Keratinocyte (primary cell): ENCODE results near the gene RNF225. TPM values are rescaled to one million over a fixed set of nuclear protein-coding genes. Genes with fewer than 3 reads are reported as not detected.

Experiments used
- DNase-seq: peaks from one replicate; pipeline ENCODE4 v3.0.0-alpha.2; 2011; ENCODE audit warnings: low read depth, missing footprints, low spot score
- FAIRE-seq: peaks from 2 replicates; lab custom pipeline; 2011; peaks lifted over from hg19 to GRCh38; lab: Jason Lieb, UNC
- H2AFZ ChIP-seq: 2 replicates; pipeline ENCODE4 v1.6.0; 2012; ENCODE audit warnings: low read length, control low read depth, inconsistent platforms; ENCODE audit not compliant: control insufficient read depth
- H3K27ac ChIP-seq: 2 replicates; pipeline ENCODE4 v1.5.1; 2011; ENCODE audit warnings: low read length; ENCODE audit not compliant: control insufficient read depth, insufficient read depth
- H3K27me3 ChIP-seq: 3 replicates; pipeline ENCODE4 v1.6.0; 2011; ENCODE audit warnings: low read length; ENCODE audit not compliant: control insufficient read depth, insufficient read depth; ENCODE audit errors: extremely low read depth
- H3K36me3 ChIP-seq, 2 experiments: 2 replicates in 1 of 2; 3 replicates in 1 of 2; pipeline ENCODE4 v1.5.1; 2011; ENCODE audit warnings: low read length in 2 of 2, mild to moderate bottlenecking in 1 of 2; ENCODE audit not compliant: control insufficient read depth in 2 of 2, insufficient read depth in 2 of 2; ENCODE audit errors: extremely low read depth in 1 of 2
- H3K4me1 ChIP-seq: 3 replicates; pipeline ENCODE4 v1.5.1; 2011; ENCODE audit warnings: low read length; ENCODE audit not compliant: control insufficient read depth, insufficient read depth; ENCODE audit errors: extremely low read depth
- H3K4me2 ChIP-seq: 3 replicates; pipeline ENCODE4 v1.6.0; 2011; ENCODE audit warnings: low read depth, low read length; ENCODE audit not compliant: control insufficient read depth, insufficient read depth; ENCODE audit errors: extremely low read depth
- H3K4me3 ChIP-seq, 3 experiments: fragments of 200-600 bp in 1 of 3; sonication (generic) in 1 of 3; 2 replicates in 2 of 3; 3 replicates in 1 of 3; pipeline ENCODE4 v1.5.1; 2011 to 2016; ENCODE audit warnings: low read length in 3 of 3, mild to moderate bottlenecking in 3 of 3, control low read depth in 2 of 3, inconsistent platforms in 1 of 3, low read depth in 1 of 3, mixed read lengths in 1 of 3, mixed run types in 1 of 3, moderate library complexity in 1 of 3; ENCODE audit not compliant: control insufficient read depth in 2 of 3, insufficient read depth in 2 of 3; ENCODE audit errors: extremely low read depth in 1 of 3
- H3K79me2 ChIP-seq: 2 replicates; pipeline ENCODE4 v1.6.0; 2012; ENCODE audit warnings: low read length; ENCODE audit not compliant: control insufficient read depth, insufficient read depth
- H3K9ac ChIP-seq: 3 replicates; pipeline ENCODE4 v1.6.0; 2011; ENCODE audit warnings: low read length; ENCODE audit not compliant: control insufficient read depth, insufficient read depth; ENCODE audit errors: extremely low read depth
- H3K9me1 ChIP-seq: 3 replicates; pipeline ENCODE4 v1.6.0; 2011; ENCODE audit warnings: low read length; ENCODE audit not compliant: control insufficient read depth, insufficient read depth; ENCODE audit errors: extremely low read depth
- H3K9me3 ChIP-seq: 2 replicates; pipeline ENCODE4 v1.5.1; 2012; ENCODE audit warnings: low read depth, low read length; ENCODE audit not compliant: control insufficient read depth
- H4K20me1 ChIP-seq: 3 replicates; pipeline ENCODE4 v1.6.0; 2011; ENCODE audit warnings: low read length; ENCODE audit not compliant: control insufficient read depth, insufficient read depth; ENCODE audit errors: extremely low read depth
- CTCF ChIP-seq, 3 experiments: IDR thresholded peaks in 1 of 3; conservative IDR thresholded peaks in 1 of 3; optimal IDR thresholded peaks in 1 of 3; 2 replicates in 2 of 3; 3 replicates in 1 of 3; pipeline versions ENCODE3 to v1.5.1; 2011; ENCODE audit warnings: low read length in 3 of 3, mild to moderate bottlenecking in 3 of 3, moderate library complexity in 2 of 3, control low read depth in 1 of 3, inconsistent platforms in 1 of 3; ENCODE audit not compliant: insufficient read depth in 2 of 3; ENCODE audit errors: extremely low read depth in 1 of 3
- EZH2 ChIP-seq: IDR thresholded peaks from one replicate; pipeline ENCODE4 v1.6.1; 2012; ENCODE audit warnings: inconsistent platforms, mild to moderate bottlenecking, low read length, moderate library complexity
- dilution Hi-C: fragments of 300-500 bp; cut with MboI; formaldehyde crosslinking; loops from one replicate; pipeline ENCODE4 v1.7.0; 2020; ENCODE audit warnings: low sequenced_read_pairs; ENCODE audit not compliant: extremely low pct_ligation_motif_present
- polyA plus RNA-seq, 5 experiments: library from polyadenylated mRNA; depleted of rRNA in 3 of 5; stranded (reverse) in 3 of 5; stranded (forward) in 1 of 5; unstranded in 1 of 5; fragments of >200 nt; gene quantifications; 1 replicate in 1 of 5; 2 replicates in 3 of 5; 3 replicates in 1 of 5; pipeline versions ENCODE4 v1.2.1 to v1.2.3, GENCODE V29; 2011 to 2012; ENCODE audit warnings: missing spikeins in 2 of 5, low read depth in 1 of 5, low replicate concordance in 1 of 5

The RNF225 gene
- polyA plus RNA-seq, 1 donor (not counting 4 experiments of a cell fraction or from before 2014, with no cell fraction given), result not detected

- no peaks in the 10 kb centered on the region for H3K79me2 ChIP-seq
- H3K9me1 ChIP-seq, result no peaks in the 10 kb centered on the region
- dilution Hi-C loops, result no loop called here
- H3K9ac ChIP-seq, result peak overlapping the region; percentile 92
- H2AFZ ChIP-seq, result peak overlapping the region; percentile 98
- peak overlapping the region; percentile 65 to 92 (median 81) for H3K4me3 ChIP-seq
- peaks cover 7% of the 10 kb centered on the region for H3K4me1 ChIP-seq
- no peaks in the 10 kb centered on the region for H4K20me1 ChIP-seq
- peak overlapping the region; percentile 90 for H3K4me2 ChIP-seq
- H3K27me3 ChIP-seq, result peaks cover 3% of the 10 kb centered on the region
- DNase-seq (no peak), FAIRE-seq (no peak)
- peak overlapping the region; percentile 95 for H3K27ac ChIP-seq
- no peaks in the 10 kb centered on the region for H3K36me3 ChIP-seq
- no peaks in the 10 kb centered on the region for H3K9me3 ChIP-seq
- no peak for TF ChIP-seq CTCF (optimal IDR thresholded peaks at IDR 0.05 in 1 of 3, IDR thresholded peaks at IDR 0.05 in 1 of 3, conservative IDR thresholded peaks at IDR 0.05 in 1 of 3; ENCODE audit: extremely low read depth in 1 of 3, insufficient read depth in 2 of 3, low read length in 3 of 3)
- no peak for TF ChIP-seq EZH2
Observed at GRCh38 chr19:58361900-58362271, 33.6 kb upstream of the RNF225 start.

DNA sequence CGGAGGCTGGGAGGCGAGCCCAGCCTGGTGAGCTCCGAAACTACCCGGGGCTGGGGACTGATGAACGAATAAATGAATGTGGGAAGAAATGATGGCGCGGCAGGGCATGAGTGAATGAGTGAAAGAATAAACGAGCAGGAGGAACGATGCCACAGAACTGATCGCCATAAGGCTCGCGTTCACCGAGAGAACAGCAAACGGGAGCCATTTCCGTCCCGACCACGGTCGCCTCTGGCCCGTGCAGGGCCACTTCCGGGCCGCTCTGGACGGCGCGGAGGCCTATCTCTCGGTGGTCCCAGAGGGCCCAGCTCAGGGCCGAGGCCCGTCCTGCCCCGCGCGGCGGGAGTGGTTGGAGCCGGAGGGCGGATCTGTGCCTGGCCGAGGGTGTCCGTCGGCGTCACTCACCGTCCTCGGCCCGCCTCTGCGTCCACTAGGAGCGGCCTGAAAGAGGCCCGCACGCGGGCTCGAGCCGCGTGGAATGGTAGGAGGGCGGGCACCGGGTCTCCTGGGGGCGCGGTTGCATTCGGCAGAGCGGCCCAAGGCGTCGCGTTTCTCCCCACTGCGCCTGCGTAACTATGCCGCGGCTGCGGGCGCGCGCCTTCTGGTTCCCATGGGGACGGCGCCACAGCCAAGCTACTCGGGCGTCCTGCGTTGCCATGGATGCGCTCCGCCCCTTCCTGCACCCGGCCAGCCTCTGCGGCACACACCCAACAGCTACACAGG lies 33.0 kb upstream of the RNF225 start, which contains the start of gene ZNF497:
Gene ZNF497, minus strand, starts transcription at position 480 of the 723 bp plus-strand sequence. CDS start 5,116 bp downstream, outside the sequence.
- Histone ChIP-seq H3K9ac (peak within 1 kb of the TSS; percentile 92), H3K79me2 (no peaks in the 10 kb centered on the region), H3K36me3 (no peaks in the 10 kb centered on the region), H3K9me1 (no peaks in the 10 kb centered on the region), H3K27me3 (no peaks in the 10 kb centered on the region), H4K20me1 (no peaks in the 10 kb centered on the region), H3K9me3 (no peaks in the 10 kb centered on the region), H3K27ac (peak within 1 kb of the TSS; percentile 95), H3K4me2 (peak within 1 kb of the TSS; percentile 90), H3K4me3 (peak within 1 kb of the TSS; percentile 65 to 92 (median 81)), H3K4me1 (peaks cover 7% of the 10 kb centered on the region), H2AFZ (peak within 1 kb of the TSS; percentile 98)
- dilution Hi-C loops, result no loop called here
- DNase-seq (peak; percentile 85), FAIRE-seq (peak; percentile 82)
- TF ChIP-seq CTCF (optimal IDR thresholded peaks at IDR 0.05 in 1 of 3, IDR thresholded peaks at IDR 0.05 in 1 of 3, conservative IDR thresholded peaks at IDR 0.05 in 1 of 3; ENCODE audit: extremely low read depth in 1 of 3, insufficient read depth in 2 of 3, low read length in 3 of 3), result peak in 1 of 3 experiments; percentile 3
- no peak for TF ChIP-seq EZH2
